Activated naive CD8-positive, alpha-beta T cell treated with anti-CD3 and anti-CD28 coated beads, Interleukin-2, amount 50 U/mL, for 24 hours (primary cell): ENCODE results near the gene TCIRG1.

Source experiments
- ATAC-seq: fragments of 150-1000 bp; cut with Tn5 transposase; one replicate; pipeline ENCODE4 v1.10.0; 2021
- DNase-seq: peaks from one replicate; pipeline ENCODE4 v3.0.0; 2021
- H3K27ac Mint-ChIP-seq: one replicate; pipeline ENCODE4 v1.8.0; 2021; ENCODE audit warnings: mild to moderate bottlenecking, mixed read lengths
- H3K27me3 Mint-ChIP-seq: one replicate; pipeline ENCODE4 v1.8.0; 2021; ENCODE audit warnings: mixed read lengths
- H3K36me3 Mint-ChIP-seq: one replicate; pipeline ENCODE4 v1.8.0; 2021; ENCODE audit warnings: low read depth, mixed read lengths
- H3K4me1 Mint-ChIP-seq: one replicate; pipeline ENCODE4 v1.8.0; 2021; ENCODE audit warnings: mixed read lengths
- H3K4me3 Mint-ChIP-seq: one replicate; pipeline ENCODE4 v1.8.0; 2021; ENCODE audit warnings: mild to moderate bottlenecking, moderate library complexity, mixed read lengths
- H3K9me3 Mint-ChIP-seq: one replicate; pipeline ENCODE4 v1.8.0; 2021; ENCODE audit warnings: mixed read lengths

Gene TCIRG1

DNA sequence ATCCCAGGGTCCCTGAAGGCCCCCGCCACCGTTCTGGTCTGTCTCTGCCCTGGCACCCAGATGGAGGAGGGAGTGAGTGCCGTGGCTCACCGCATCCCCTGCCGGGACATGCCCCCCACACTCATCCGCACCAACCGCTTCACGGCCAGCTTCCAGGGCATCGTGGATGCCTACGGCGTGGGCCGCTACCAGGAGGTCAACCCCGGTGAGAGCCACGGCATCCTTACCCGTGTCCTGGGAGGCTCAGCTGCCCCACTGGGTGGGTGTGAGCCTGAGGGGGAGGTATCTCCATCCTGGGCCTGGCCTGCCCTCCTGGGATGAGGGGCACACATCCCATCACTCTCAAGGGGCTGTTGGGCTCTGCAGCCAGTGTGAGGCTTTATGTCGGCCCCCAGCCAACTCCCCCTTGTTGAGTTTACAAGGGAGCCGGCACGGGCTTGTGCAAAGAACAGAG, 6.1 kb downstream of the TCIRG1 start:
- ATAC-seq = no peak
- Mint-ChIP-seq H3K27ac (no peak overlapping the region), H3K27me3 (no peaks in the 10 kb centered on the region), H3K4me3 (no peak overlapping the region), H3K36me3 (peaks cover 2% of the 10 kb centered on the region), H3K4me1 (peaks cover 3% of the 10 kb centered on the region), H3K9me3 (no peaks in the 10 kb centered on the region)
- no peak for DNase-seq

DNA sequence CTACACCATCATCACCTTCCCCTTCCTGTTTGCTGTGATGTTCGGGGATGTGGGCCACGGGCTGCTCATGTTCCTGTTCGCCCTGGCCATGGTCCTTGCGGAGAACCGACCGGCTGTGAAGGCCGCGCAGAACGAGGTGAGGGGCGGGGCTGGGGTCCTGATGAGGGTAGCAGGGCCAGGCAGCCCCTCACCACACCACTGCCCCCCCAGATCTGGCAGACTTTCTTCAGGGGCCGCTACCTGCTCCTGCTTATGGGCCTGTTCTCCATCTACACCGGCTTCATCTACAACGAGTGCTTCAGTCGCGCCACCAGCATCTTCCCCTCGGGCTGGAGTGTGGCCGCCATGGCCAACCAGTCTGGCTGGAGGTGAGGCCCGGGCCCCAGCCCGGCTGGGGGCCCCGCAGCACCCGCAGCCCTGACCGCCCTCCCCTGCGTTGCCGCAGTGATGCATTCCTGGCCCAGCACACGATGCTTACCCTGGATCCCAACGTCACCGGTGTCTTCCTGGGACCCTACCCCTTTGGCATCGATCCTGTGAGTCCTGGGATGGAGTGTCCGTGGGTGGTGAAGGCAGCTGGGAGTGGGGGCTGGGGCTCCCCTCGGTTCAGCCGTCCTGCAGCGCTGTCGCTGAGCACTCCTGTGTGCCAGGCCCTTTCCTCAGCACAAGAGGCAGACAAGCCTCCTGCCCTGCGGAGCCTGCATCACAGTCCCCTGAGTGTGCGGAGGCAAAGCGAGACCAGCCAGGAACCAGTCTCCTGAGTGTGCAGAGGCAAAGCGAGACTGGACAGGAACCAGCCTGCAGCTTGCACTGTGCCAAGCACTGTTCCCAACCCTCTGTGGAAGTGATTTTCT, 8.8 kb downstream of the TCIRG1 start:
- DNase-seq (no peak), ATAC-seq (no peak)
- H3K9me3 Mint-ChIP-seq = no peaks in the 10 kb centered on the region
- H3K4me3 Mint-ChIP-seq = no peak overlapping the region
- H3K4me1 Mint-ChIP-seq = no peaks in the 10 kb centered on the region
- no peaks in the 10 kb centered on the region for H3K27me3 Mint-ChIP-seq
- no peak overlapping the region for H3K27ac Mint-ChIP-seq
- peaks cover 5% of the 10 kb centered on the region for H3K36me3 Mint-ChIP-seq

DNA sequence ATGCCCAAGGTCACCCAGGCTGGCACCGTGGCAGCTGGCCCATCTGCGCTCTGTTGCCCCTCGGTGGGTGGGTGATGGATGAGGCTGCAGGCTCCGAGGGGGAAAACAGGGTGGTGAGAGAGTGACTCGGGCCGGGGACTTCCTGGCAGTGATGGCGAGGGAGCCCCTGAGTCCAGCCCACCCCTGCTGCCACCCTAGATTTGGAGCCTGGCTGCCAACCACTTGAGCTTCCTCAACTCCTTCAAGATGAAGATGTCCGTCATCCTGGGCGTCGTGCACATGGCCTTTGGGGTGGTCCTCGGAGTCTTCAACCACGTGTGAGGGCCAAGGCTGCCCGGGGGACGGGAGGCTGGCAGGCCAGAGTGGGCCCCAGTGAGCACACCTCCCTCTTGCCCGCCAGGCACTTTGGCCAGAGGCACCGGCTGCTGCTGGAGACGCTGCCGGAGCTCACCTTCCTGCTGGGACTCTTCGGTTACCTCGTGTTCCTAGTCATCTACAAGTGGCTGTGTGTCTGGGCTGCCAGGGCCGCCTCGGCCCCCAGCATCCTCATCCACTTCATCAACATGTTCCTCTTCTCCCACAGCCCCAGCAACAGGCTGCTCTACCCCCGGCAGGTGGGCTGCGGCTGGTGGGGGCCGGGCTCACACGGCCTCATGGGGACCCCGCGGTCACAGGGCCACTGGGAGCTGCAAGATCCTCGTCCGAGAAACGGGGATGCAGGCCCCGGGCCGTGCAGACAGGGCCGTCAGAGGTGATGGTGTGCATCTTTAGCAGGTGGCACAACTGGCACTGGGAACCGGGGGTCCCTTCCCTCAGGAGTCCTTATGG, 10.1 kb downstream of the TCIRG1 start:
- ATAC-seq = no peak
- no peak for DNase-seq
- H3K9me3 Mint-ChIP-seq = no peaks in the 10 kb centered on the region
- no peak overlapping the region for H3K4me3 Mint-ChIP-seq
- no peaks in the 10 kb centered on the region for H3K4me1 Mint-ChIP-seq
- H3K27ac Mint-ChIP-seq = no peak overlapping the region
- H3K27me3 Mint-ChIP-seq = no peaks in the 10 kb centered on the region
- peaks cover 5% of the 10 kb centered on the region for H3K36me3 Mint-ChIP-seq

DNA sequence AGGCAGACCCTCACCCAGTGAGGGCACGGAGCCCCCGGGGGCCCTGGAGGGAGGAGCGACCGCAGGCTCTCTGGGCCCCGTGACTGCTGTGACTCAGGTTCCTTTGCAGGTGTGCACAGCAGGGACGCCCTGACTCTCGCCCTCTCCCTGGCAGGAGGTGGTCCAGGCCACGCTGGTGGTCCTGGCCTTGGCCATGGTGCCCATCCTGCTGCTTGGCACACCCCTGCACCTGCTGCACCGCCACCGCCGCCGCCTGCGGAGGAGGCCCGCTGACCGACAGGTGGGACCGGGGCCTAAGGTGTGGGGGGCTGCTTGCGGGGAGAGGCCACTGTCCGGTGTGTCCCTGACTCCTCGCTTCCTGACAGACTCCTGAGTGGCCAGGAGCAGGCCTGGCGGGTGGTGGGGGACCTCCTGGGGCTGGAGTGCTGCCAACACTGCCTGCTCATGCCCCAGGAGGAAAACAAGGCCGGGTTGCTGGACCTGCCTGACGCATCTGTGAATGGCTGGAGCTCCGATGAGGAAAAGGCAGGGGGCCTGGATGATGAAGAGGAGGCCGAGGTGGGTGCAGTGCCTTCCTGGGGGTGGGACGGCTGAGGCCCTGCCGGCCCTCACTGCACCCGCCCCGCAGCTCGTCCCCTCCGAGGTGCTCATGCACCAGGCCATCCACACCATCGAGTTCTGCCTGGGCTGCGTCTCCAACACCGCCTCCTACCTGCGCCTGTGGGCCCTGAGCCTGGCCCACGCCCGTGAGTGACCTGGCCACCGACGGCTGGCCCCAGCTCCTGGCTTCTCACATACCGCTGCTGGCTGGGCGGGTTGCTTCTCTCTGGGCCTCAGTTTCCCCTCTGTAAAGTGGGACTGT, 10.9 kb downstream of the TCIRG1 start:
- Mint-ChIP-seq H3K27ac (no peak overlapping the region), H3K9me3 (no peaks in the 10 kb centered on the region), H3K27me3 (no peaks in the 10 kb centered on the region), H3K4me1 (no peaks in the 10 kb centered on the region), H3K4me3 (no peak overlapping the region), H3K36me3 (peaks cover 5% of the 10 kb centered on the region)
- no peak for ATAC-seq
- no peak for DNase-seq

DNA sequence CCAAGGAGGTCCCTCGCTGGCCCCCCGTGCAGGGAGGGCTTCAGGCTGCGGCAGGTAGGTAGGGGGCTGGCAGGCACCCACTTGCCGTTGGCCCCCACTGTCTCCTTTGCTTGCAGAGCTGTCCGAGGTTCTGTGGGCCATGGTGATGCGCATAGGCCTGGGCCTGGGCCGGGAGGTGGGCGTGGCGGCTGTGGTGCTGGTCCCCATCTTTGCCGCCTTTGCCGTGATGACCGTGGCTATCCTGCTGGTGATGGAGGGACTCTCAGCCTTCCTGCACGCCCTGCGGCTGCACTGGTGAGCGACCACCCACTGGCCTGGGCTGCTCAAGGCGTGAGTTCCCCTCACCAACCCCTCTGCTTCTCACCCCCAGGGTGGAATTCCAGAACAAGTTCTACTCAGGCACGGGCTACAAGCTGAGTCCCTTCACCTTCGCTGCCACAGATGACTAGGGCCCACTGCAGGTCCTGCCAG, 11.6 kb downstream of the TCIRG1 start:
- no peaks in the 10 kb centered on the region for H3K4me1 Mint-ChIP-seq
- peaks cover 5% of the 10 kb centered on the region for H3K36me3 Mint-ChIP-seq
- no peaks in the 10 kb centered on the region for H3K27me3 Mint-ChIP-seq
- no peak overlapping the region for H3K4me3 Mint-ChIP-seq
- no peak for ATAC-seq
- DNase-seq = no peak
- H3K9me3 Mint-ChIP-seq = no peaks in the 10 kb centered on the region
- H3K27ac Mint-ChIP-seq = no peak overlapping the region

DNA sequence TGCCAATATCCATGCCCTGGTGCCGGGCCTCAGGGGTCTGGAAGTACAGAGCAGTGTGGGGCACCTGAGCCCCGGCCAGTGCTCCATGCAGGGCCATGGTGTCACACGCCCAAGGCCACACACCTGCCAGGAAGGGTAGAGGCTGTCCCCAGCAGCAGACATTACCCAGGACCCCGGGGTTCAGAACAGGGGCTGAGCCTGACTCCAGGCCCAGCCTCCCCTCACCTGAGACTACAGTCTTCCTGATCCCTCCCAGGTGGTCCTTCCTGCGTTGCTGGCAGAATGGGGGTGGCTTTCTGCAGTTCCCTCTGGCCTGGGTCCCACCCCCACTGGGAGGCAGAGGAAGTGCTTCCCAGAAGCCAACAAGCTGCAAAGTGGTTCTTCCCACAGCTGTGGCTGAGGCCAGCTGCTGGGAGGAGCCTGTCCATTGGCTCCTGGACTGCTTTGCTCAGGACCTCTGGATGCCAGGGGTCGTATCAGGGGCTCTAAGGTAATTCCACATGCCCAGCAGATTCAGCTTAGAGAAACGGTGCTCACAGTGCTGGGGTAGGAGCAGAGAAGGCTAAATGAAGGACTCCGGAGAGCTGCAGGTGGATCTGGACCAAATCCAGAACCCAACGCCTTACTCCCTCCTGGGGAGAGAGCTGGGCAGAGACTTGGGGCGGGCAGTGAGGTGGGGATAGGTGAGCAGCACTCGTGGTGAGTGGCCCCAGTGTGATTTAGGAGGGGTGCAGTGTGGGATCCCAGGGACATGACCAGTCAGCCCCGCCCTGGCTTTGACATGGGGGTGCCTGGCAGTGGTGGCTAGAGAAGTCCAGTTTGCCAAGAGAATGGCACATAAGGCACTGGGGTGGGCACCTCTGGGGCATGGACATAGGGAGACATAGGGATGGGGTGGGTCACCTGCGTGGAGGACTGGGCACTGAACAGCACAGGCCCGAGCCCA, 12.6 kb downstream of the TCIRG1 start:
- H3K27ac Mint-ChIP-seq = peak overlapping the region; percentile 35

DNA sequence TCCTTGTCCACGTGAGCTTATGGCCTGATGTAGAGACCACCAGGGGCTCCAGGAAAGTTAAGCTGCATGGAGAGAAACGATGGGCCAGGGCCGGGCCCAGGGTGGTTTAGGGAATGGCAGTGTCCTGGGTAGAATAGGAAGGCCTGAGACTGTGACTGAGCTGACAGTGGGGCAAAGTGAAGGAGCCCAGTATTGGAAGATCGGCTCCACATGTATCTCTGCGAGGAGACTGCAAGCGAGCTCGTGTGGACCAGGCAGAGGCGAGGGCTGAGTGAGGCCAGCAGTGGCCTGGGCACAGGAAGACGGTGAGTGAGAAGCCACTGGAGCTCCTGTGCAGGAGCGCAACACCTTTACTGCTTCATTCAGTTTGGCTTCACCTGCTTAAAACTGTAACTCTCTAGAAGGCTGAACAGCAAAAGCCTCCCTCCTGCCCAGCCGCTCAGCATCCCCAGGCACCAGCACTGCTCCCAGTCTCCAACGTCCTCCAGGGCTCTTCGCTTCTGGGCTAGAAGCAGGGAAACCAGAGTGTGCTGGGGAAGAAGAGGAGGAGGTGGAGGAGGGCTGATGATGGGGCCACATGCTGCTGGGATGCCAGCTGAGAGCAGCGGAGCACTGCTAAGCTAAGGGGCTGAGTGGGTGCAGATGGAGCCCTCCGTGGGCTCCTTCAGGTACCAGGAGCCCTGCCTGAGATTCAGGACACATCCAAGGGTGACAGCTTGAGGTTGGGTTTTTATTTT, 13.5 kb downstream of the TCIRG1 start:
- Mint-ChIP-seq H3K27ac (peak overlapping the region; percentile 35), H3K9me3 (no peaks in the 10 kb centered on the region), H3K27me3 (no peaks in the 10 kb centered on the region), H3K4me1 (peaks cover 2% of the 10 kb centered on the region), H3K36me3 (peaks cover 3% of the 10 kb centered on the region), H3K4me3 (no peak overlapping the region)
- no peak for ATAC-seq
- no peak for DNase-seq

More for the DNA sequence above, 12.6 kb downstream of the TCIRG1 start:
- Mint-ChIP-seq H3K27me3 (no peaks in the 10 kb centered on the region), H3K4me3 (no peak overlapping the region), H3K4me1 (peaks cover 2% of the 10 kb centered on the region), H3K9me3 (no peaks in the 10 kb centered on the region), H3K36me3 (peaks cover 3% of the 10 kb centered on the region)
- DNase-seq (no peak), ATAC-seq (no peak)

DNA sequence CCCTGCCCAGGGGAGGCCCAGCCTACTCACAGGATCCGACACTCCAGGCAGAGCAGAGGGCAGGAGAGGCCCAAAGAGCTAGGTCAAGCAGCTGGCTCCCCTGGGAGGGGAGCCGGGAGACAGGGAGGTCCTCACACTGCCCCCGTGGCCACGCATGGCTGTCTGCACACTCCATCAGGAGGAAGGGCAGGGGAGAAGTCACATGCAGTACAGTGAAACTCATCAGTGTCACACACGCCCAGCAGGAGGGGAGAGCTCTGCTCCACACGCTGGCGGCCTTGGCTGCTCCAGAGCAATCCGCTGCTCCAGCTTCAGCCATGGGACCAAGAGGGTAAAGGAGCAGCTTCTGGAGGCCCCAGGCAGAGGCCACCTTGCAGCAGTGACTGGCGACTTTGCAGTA, 14.3 kb downstream of the TCIRG1 start:
- peaks cover 3% of the 10 kb centered on the region for H3K36me3 Mint-ChIP-seq
- no peak overlapping the region for H3K27ac Mint-ChIP-seq
- H3K4me3 Mint-ChIP-seq = no peak overlapping the region
- ATAC-seq = no peak
- no peaks in the 10 kb centered on the region for H3K27me3 Mint-ChIP-seq
- peaks cover 2% of the 10 kb centered on the region for H3K4me1 Mint-ChIP-seq
- no peaks in the 10 kb centered on the region for H3K9me3 Mint-ChIP-seq
- DNase-seq = no peak

DNA sequence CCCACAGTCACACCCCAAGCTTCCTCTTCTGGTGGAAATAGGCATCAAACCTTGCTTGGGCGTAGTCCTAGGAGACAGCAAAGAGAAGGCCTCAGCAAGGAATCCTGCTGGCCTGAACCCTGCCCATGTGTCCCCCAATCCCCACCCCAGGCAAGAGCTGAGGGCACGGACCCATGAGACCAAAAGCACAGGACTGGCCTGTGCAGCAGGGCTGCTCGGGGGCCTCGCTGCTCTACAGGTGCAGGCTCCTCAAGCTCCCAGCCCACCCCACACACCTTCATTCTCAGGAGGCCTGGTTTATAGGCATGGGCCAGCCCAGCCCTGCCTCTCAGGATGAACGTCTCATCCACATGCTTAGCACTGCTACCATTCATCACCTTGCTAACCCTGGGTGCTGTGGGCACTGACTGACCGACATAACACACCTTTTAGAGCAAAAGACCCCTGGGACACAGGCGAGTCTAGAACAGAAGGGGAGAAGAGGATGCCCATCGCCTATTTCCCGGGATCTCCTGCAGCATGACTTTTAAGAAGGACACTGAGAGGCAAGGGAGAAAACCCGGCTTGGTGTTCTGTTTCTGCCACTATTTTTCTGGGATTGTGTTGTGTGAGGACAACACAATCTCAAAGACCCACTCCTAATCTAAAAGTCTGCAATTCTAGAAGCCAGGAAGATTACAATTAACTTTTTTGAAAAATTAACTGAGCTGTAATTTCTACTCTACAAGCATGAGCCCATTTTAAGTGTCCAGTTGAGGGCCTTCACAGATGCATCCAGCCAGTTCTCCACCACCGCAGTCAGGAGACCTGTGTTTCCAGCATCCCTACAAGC, 15.4 kb downstream of the TCIRG1 start:
- ATAC-seq (no peak), DNase-seq (no peak)
- H3K27ac Mint-ChIP-seq = no peak overlapping the region
- peaks cover 3% of the 10 kb centered on the region for H3K36me3 Mint-ChIP-seq
- no peak overlapping the region for H3K4me3 Mint-ChIP-seq
- H3K27me3 Mint-ChIP-seq = no peaks in the 10 kb centered on the region
- peaks cover 2% of the 10 kb centered on the region for H3K4me1 Mint-ChIP-seq
- H3K9me3 Mint-ChIP-seq = no peaks in the 10 kb centered on the region

DNA sequence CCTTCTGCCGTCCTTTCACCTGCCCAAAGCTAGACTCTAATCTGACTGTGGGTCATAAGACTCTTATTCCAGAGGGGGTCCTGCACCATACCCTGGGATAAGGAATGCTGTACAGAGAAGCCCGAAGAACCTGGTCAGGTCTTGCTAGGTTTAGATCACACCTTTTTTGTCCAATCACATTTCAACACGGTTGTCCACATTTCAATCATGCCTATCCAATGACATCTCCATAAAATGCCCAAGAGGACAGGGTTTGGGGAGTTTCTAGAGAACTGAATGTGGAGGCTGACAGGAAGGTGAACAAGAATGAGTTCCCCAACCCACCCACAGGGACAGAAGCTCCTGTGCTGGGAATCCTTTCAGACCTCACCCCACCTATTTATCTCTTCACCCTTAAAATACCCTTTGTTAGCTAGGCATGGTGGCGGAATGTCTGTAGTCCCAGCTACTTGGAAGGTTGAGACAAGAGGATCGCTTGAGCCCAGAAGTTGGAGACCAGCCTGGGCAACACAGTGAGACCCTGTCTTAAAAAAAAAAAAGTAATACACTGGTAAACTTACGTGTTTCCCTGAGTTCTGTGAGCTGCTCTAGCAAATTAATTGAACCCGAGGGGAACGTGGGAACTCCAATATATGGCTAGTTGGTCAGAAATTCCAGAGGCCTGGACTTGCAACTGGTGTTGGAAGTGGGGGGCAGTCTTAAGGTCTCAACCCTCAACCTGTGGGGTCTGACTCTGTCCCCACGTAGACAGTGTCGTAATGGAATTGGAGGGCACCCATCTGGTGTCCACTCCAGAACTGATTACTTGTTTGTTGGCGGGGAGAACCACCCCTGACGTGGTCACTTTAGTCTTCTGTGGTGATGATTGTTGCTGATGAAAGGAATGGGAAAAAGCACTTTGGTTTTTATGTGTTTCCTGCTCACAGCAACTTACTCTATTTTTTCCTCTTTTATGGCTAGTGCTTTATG, 17.8 kb downstream of the TCIRG1 start:
- DNase-seq (no peak), ATAC-seq (no peak)
- Mint-ChIP-seq H3K36me3 (peaks cover 13% of the 10 kb centered on the region), H3K4me3 (no peak overlapping the region), H3K27ac (no peak overlapping the region), H3K9me3 (no peaks in the 10 kb centered on the region), H3K27me3 (no peaks in the 10 kb centered on the region), H3K4me1 (peaks cover 2% of the 10 kb centered on the region)

DNA sequence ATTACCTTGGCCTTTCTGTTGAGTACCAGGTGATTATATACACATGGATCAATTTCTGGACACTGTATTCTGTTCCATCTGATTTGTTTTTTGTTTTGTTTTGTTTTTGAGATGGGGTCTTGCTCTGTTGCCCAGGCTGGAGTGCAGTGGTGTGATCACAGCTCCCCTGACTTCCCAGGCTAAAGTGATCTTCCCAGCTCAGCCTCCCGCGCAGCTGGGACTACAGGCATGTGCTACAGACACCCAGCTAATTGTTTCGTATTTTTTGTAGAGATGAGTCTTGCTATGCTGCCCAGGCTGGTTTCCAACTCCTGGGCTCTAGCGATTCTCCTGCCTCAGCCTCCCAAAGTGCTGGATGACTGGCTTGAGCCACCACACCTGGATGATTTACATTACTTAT, 19.0 kb downstream of the TCIRG1 start:
- no peak for DNase-seq
- no peaks in the 10 kb centered on the region for H3K9me3 Mint-ChIP-seq
- H3K36me3 Mint-ChIP-seq = peaks cover 16% of the 10 kb centered on the region
- no peak overlapping the region for H3K27ac Mint-ChIP-seq
- H3K4me1 Mint-ChIP-seq = peaks cover 2% of the 10 kb centered on the region
- ATAC-seq = no peak
- no peaks in the 10 kb centered on the region for H3K27me3 Mint-ChIP-seq
- no peak overlapping the region for H3K4me3 Mint-ChIP-seq
